Measurements from ENCODE around the gene CHDH. TPM values are rescaled to one million over a fixed set of nuclear protein-coding genes. Genes with fewer than 3 reads are reported as not detected.

Gene CHDH, protein sequence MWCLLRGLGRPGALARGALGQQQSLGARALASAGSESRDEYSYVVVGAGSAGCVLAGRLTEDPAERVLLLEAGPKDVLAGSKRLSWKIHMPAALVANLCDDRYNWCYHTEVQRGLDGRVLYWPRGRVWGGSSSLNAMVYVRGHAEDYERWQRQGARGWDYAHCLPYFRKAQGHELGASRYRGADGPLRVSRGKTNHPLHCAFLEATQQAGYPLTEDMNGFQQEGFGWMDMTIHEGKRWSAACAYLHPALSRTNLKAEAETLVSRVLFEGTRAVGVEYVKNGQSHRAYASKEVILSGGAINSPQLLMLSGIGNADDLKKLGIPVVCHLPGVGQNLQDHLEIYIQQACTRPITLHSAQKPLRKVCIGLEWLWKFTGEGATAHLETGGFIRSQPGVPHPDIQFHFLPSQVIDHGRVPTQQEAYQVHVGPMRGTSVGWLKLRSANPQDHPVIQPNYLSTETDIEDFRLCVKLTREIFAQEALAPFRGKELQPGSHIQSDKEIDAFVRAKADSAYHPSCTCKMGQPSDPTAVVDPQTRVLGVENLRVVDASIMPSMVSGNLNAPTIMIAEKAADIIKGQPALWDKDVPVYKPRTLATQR
- total RNA-seq (2022; extraction: Qiagen RNA extraction), result 1.7 to 2.9 TPM (median 2.2 TPM) in 5 replicates

DNA sequence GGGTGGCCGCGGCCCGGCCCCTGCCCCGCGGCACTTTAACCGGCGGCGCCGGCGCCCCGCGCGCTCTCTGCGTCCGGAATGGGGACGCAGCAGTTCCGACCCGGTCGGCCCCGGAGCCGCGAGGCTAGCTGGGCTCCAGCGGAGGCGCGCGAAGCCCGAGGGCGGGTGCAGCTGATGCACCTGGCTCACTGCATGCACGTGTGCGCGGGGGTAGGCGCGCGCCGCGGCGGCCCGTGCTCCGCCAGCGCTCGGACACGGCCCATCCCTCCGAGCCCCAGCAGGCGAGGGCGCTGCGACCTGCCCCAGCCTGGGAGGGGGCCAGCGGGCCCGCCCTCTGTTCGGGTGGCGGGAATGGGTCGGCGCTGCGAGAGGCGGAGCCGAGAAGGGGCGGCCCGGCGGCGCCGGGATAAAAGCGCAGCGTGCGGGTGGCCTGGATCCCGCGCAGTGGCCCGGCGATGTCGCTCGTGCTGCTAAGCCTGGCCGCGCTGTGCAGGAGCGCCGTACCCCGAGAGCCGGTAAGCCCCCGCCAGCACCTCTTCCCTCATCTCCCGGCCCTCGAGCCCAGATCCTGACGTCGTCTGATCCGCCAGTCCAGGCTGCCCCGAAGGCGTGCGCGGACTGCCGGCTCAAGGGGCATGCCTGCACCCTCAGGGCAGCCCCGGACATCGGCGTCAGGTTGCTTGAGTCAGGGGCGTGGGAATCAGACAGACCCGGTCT, at the start of gene CHDH, which contains the start of gene IL17RB:
Gene CHDH (minus strand): TSS at position 286 of the 717 bp plus-strand sequence. CDS start 22,411 bp downstream, outside the sequence.
Gene IL17RB (plus strand): TSS at position 435 of the 717 bp plus-strand sequence. CDS start 21 bp downstream, at position 456.

DNA sequence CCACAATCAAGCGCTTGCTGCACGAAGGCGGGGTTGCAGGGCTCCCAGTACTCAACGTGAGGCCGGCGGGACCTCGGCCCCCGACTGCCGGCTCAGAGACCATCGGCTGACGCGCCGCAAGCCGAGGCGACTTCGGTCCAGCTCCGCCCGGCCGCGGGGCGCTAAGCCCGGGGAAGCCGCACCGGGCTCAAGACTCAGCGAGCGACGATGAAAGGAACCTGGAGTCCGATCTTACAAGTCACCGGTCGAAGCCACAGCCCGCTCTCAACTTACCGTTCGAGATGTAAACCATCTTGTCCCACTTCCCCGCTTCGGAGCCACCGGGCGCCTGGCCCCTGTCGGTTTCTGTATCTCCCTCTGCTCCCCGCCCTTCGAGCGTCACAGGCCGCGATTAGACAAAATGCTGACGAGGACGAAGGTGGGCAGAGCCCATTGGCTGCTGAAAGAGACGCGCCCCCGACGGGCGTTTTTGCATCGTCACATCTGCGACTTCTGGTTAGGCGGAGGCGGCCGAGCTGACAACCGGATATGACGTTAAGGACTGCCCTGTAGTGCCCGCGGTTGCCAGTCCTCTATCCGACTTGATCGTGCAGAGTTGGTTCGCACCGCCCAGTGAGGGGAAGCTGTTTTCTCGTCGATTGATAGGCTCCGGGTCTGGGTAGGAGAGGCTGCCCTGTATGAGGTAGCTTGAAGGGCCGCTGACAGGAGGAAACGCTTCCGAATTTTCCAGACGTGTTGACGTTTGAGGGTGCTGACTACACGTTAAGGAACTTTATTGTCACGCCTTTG, 45.5 kb upstream of the CHDH start, which contains the start of gene SELENOK:
Gene SELENOK (minus strand): TSS at position 363 of the 789 bp plus-strand sequence.

DNA sequence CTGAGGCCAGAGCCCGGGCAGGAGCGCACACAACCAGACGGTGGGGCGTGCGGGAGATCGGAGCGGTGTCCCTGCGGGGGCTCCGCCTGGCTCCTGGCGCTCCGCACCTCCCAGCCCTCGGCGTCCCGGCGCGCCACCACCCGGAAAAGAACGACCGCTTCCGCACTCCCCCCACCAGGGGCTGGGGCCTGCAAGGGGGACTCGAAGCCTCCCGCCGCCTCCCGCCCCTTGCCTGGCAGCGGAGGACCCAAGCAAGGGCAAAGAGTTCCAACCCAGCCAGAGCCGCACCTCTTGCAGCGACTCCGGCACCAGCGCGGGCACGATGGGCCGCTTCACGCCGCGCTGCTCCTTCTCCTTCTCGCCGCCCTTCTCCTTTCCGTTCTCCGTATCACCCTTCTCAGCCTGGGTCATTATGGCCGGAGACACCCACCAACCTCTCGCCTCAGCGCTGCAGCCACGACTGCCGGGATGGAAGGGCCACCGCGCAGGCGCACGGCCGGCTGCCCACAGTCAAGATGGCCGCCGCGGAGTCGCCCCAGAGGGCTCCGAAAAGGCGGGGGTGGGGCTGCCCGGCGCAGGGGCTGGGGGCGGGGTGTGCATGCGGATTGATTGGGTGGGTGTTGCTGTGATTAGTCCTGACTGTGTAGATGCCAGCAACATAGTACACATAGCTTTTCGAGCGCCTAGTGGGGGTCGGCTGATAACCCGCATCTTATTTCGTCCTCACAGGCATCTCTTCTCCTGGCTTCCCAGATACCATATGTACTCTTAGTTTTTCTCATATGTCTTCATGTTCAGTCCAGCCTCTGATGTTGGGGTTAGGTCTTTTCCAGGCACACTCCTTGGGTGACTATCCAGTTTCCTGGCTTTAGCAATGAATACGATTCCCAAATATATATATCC, 35.7 kb upstream of the CHDH start, which contains the start of gene ACTR8:
Gene ACTR8 (minus strand): TSS at position 462 of the 903 bp plus-strand sequence. CDS start 51 bp downstream, at position 411.

Other genes starting within 250 kb of the CHDH start
- 0.75 to 1.2 TPM (median 0.86 TPM) in 5 replicates for gene IL17RB, start 149 bp upstream of the CHDH start, total RNA-seq (2022; extraction: Qiagen RNA extraction)
- 14.0 to 17.4 TPM (median 15.9 TPM) in 5 replicates for gene ACTR8, start 35.7 kb upstream of the CHDH start, total RNA-seq (2022; extraction: Qiagen RNA extraction)
- gene SELENOK, start 45.4 kb upstream of the CHDH start, total RNA-seq (2022; extraction: Qiagen RNA extraction), result 16.9 to 27.7 TPM (median 20.9 TPM) in 5 replicates